Caco-2 (cell line): Measurements from ENCODE around the gene RANBP3. TPM values are rescaled to one million over a fixed set of nuclear protein-coding genes. Genes with fewer than 3 reads are reported as not detected.

Experiments
- BruUV-seq: library from RNA; stranded (reverse); fragments of 400-500 nt; replicated peaks from 2 replicates; lab custom pipeline; 2021; lab: Mats Ljungman, UMichigan
- CTCF ChIA-PET: fragments of 300-600 bp; sonication (Branson Sonifier 250); formaldehyde crosslinking; loops from one replicate; lab custom pipeline; 2022; ENCODE audit warnings: antibody characterized with exemption; lab: Charles Lee
- POLR2A ChIA-PET: fragments of 300-600 bp; sonication (Branson Sonifier 250); formaldehyde crosslinking; loops from one replicate; lab custom pipeline; 2022; ENCODE audit warnings: antibody characterized with exemption; lab: Charles Lee
- DNase-seq, 2 experiments: peaks; one replicate each; pipeline versions ENCODE4 v3.0.0 to v3.0.0-alpha.2; 2020 to 2022
- H3K27me3 ChIP-seq: replicated peaks from 2 replicates; pipeline ENCODE4 v1.6.0; 2011; ENCODE audit warnings: low read length; ENCODE audit not compliant: control insufficient read depth, insufficient read depth
- H3K36me3 ChIP-seq: 2 replicates; pipeline ENCODE4 v1.5.1; 2011; ENCODE audit warnings: low read length; ENCODE audit not compliant: control insufficient read depth, insufficient read depth
- H3K4me1 ChIP-seq: fragments of 250-450 bp; sonication (Bioruptor Pico); 2 replicates; pipeline ENCODE4 v1.5.1; 2020; ENCODE audit warnings: mild to moderate bottlenecking
- H3K4me3 ChIP-seq: 2 replicates; pipeline ENCODE4 v1.5.1; 2011; ENCODE audit warnings: low read depth, mild to moderate bottlenecking, control low read depth, low read length
- H3K9me3 ChIP-seq: fragments of 250-450 bp; sonication (Bioruptor Pico); 2 replicates; pipeline ENCODE4 v1.5.1; 2020; ENCODE audit warnings: mild to moderate bottlenecking, moderate library complexity
- H3K27ac Mint-ChIP-seq: one replicate; pipeline ENCODE4 v1.8.0; 2022; ENCODE audit warnings: mixed read lengths; ENCODE audit not compliant: unreplicated experiment
- H3K27me3 Mint-ChIP-seq: one replicate; pipeline ENCODE4 v1.8.0; 2022; ENCODE audit warnings: mixed read lengths; ENCODE audit not compliant: insufficient read depth, unreplicated experiment
- H3K36me3 Mint-ChIP-seq: one replicate; pipeline ENCODE4 v1.8.0; 2022; ENCODE audit warnings: mild to moderate bottlenecking, mixed read lengths; ENCODE audit not compliant: insufficient read depth, unreplicated experiment
- H3K4me1 Mint-ChIP-seq: one replicate; pipeline ENCODE4 v1.8.0; 2022; ENCODE audit warnings: low read depth, mixed read lengths; ENCODE audit not compliant: unreplicated experiment
- H3K4me3 Mint-ChIP-seq: one replicate; pipeline ENCODE4 v1.8.0; 2022; ENCODE audit warnings: mild to moderate bottlenecking, moderate library complexity, mixed read lengths; ENCODE audit not compliant: unreplicated experiment
- H3K9me3 Mint-ChIP-seq: one replicate; pipeline ENCODE4 v1.8.0; 2022; ENCODE audit warnings: mixed read lengths; ENCODE audit not compliant: unreplicated experiment
- intact Hi-C: fragments of 100-400 bp; cut with micrococcal nuclease; formaldehyde crosslinking; loops from one replicate; pipeline ENCODE4 v1.10.0; 2022; ENCODE audit not compliant: unreplicated experiment
- total RNA-seq: library from RNA; stranded (reverse); gene quantifications from 2 replicates; pipeline ENCODE4 v1.2.3, GENCODE V29; 2022
- TF ChIP-seq, protein P1 (sequence below), 2 experiments: fragments of 200-600 bp in 1 of 2; IDR thresholded peaks; 1 replicate in 1 of 2; 2 replicates in 1 of 2; pipeline versions ENCODE4 v1.5.1 to v1.8.0; 2011 to 2022; ENCODE audit warnings: antibody characterized with exemption in 1 of 2, control low read depth in 1 of 2, inconsistent platforms in 1 of 2, low read depth in 1 of 2, low read length in 1 of 2, mild to moderate bottlenecking in 1 of 2, moderate library complexity in 1 of 2; ENCODE audit not compliant: insufficient read depth in 1 of 2, severe bottlenecking in 1 of 2, unreplicated experiment in 1 of 2

Gene RANBP3
- total RNA-seq, 1 experiment from 2014 or later, result 90.4 TPM

DNA sequence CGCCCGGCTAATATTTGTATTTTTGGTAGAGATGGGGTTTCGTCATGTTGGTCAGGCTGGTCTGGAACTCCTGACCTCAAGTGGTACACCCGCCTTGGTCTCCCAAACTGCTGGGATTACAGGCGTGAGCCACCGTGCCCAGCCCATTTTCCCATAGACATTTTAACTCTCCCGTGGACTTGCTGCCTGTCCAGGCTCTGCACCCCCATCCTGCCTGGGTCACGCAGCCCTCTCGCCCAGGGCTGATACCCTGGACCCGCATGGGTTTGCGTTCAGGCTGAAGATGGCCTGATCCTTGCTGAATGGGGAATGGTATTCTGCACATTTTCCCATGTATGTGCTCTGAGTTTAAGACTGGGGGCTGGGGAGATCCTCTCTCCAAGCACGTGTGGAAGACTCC, 46.0 kb upstream of the RANBP3 start:
- no peaks in the 10 kb centered on the region for H3K4me1 Mint-ChIP-seq
- no peaks in the 10 kb centered on the region for H3K36me3 ChIP-seq
- H3K4me3 Mint-ChIP-seq, result no peak overlapping the region
- no peak for DNase-seq
- BruUV-seq, result no TSS peak
- peaks cover 3% of the 10 kb centered on the region for H3K4me1 ChIP-seq
- H3K9me3 ChIP-seq, result no peaks in the 10 kb centered on the region
- TF ChIP-seq, protein P1, sequence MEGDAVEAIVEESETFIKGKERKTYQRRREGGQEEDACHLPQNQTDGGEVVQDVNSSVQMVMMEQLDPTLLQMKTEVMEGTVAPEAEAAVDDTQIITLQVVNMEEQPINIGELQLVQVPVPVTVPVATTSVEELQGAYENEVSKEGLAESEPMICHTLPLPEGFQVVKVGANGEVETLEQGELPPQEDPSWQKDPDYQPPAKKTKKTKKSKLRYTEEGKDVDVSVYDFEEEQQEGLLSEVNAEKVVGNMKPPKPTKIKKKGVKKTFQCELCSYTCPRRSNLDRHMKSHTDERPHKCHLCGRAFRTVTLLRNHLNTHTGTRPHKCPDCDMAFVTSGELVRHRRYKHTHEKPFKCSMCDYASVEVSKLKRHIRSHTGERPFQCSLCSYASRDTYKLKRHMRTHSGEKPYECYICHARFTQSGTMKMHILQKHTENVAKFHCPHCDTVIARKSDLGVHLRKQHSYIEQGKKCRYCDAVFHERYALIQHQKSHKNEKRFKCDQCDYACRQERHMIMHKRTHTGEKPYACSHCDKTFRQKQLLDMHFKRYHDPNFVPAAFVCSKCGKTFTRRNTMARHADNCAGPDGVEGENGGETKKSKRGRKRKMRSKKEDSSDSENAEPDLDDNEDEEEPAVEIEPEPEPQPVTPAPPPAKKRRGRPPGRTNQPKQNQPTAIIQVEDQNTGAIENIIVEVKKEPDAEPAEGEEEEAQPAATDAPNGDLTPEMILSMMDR (IDR thresholded peaks at IDR 0.05; ENCODE audit: insufficient read depth in 1 of 2, low read depth in 1 of 2, low read length in 1 of 2, severe bottlenecking in 1 of 2, unreplicated experiment in 1 of 2), result no peak
- no peaks in the 10 kb centered on the region for H3K27me3 ChIP-seq
- ChIA-PET POLR2A (no interaction called here), CTCF (interaction anchor here (2.5 kb wide), 1 partner anchor 35 kb away, joined by 44 read pairs; no protein-coding TSS in a partner anchor)
- no peak overlapping the region for H3K4me3 ChIP-seq
- H3K36me3 Mint-ChIP-seq, result peaks cover 5% of the 10 kb centered on the region
- intact Hi-C loops, result no loop called here
- no peaks in the 10 kb centered on the region for H3K9me3 Mint-ChIP-seq
- no peaks in the 10 kb centered on the region for H3K27me3 Mint-ChIP-seq
- no peak overlapping the region for H3K27ac Mint-ChIP-seq

DNA sequence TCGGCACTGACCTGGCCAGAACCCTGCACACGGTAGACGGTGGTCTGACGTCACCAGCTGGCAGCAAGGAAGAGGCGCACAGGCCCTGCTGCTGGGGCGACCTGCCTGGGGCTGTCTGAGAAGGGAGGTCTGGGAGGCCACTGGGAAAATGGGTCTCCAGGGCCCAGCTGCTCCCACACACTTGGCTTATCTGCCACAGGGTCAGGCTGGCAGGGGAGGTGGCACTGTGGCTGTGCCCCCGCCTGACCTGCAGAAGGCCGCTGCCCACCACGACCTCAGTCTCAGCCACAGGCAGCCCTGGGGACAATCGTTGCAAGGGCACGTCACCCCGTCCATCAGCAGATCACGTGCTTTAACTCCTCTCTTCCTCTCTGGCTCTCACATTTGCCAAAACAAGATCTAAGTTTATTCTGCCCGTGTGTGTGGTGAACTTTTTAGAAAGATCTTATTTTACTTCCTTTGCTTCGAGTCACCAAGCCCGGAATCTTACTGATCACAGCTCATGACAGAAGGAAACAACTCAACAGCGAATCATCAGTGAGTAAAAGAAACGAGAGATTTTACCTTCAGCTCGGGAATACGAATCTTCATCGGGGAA, 45.2 kb upstream of the RANBP3 start:
- Mint-ChIP-seq H3K4me3 (no peak overlapping the region), H3K27me3 (no peaks in the 10 kb centered on the region), H3K27ac (no peak overlapping the region), H3K4me1 (no peaks in the 10 kb centered on the region), H3K9me3 (no peaks in the 10 kb centered on the region), H3K36me3 (peaks cover 5% of the 10 kb centered on the region)
- peaks cover 3% of the 10 kb centered on the region for H3K4me1 ChIP-seq
- DNase-seq, result no peak
- BruUV-seq, result no TSS peak
- H3K4me3 ChIP-seq, result no peak overlapping the region
- no peaks in the 10 kb centered on the region for H3K27me3 ChIP-seq
- H3K36me3 ChIP-seq, result no peaks in the 10 kb centered on the region
- ChIA-PET CTCF (interaction anchor here (1.4 to 2.5 kb wide), 3 partner anchors 16 to 38 kb away, joined by 4 to 44 read pairs (median 6); no protein-coding TSS in a partner anchor), POLR2A (no interaction called here)
- intact Hi-C loops, result no loop called here
- TF ChIP-seq, protein P1 (IDR thresholded peaks at IDR 0.05; ENCODE audit: insufficient read depth in 1 of 2, low read depth in 1 of 2, low read length in 1 of 2, severe bottlenecking in 1 of 2, unreplicated experiment in 1 of 2), result no peak
- no peaks in the 10 kb centered on the region for H3K9me3 ChIP-seq

DNA sequence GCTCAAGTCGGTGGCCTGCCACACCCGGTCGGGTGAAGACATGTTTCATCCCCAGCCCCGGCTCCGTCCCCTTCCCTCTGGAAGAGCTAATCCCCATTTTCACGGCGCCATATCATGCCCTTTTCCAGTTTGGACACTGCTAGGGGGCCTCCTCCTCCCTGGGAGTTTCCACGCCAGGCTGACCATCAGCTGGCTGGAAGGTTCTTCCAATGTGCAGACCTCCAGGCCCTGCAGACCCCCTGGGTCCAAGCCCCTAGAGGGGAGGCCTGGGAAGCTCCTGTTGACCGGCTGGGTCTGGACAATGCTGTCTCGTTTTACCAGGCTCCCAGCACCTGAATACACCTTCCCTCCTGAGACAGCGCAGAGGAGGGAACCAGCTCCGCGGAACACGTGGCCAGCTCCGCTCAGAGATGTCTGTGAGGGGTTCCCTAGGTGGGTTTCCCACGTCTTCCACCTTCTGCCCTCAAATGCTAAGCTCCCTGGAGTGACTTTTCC, 44.7 kb upstream of the RANBP3 start:
- DNase-seq, result no peak
- Mint-ChIP-seq H3K27me3 (no peaks in the 10 kb centered on the region), H3K4me1 (no peaks in the 10 kb centered on the region), H3K27ac (no peak overlapping the region), H3K36me3 (peaks cover 5% of the 10 kb centered on the region), H3K9me3 (no peaks in the 10 kb centered on the region), H3K4me3 (no peak overlapping the region)
- H3K4me1 ChIP-seq, result peaks cover 3% of the 10 kb centered on the region
- ChIA-PET CTCF (interaction anchor here (0.8 to 2.5 kb wide), 11 partner anchors 16 to 249 kb away, joined by 3 to 44 read pairs (median 5); partner anchors contain the start of gene RANBP3), POLR2A (no interaction called here)
- no peaks in the 10 kb centered on the region for H3K36me3 ChIP-seq
- intact Hi-C loops, result loop anchor here (1.0 kb wide), 1 partner anchor 35 kb away; no protein-coding TSS in a partner anchor
- H3K27me3 ChIP-seq, result no peaks in the 10 kb centered on the region
- TF ChIP-seq, protein P1 (IDR thresholded peaks at IDR 0.05; ENCODE audit: insufficient read depth in 1 of 2, low read depth in 1 of 2, low read length in 1 of 2, severe bottlenecking in 1 of 2, unreplicated experiment in 1 of 2), result no peak
- no TSS peak for BruUV-seq
- no peak overlapping the region for H3K4me3 ChIP-seq
- H3K9me3 ChIP-seq, result no peaks in the 10 kb centered on the region
